WERI-Rb-1 (cell line): ENCODE measurements around the gene AREL1.

Experiments
- DNase-seq: peaks from one replicate; pipeline ENCODE4 v3.0.0-alpha.2; 2020
- H3K27ac ChIP-seq: fragments of 250-450 bp; sonication (Bioruptor Pico); 2 replicates; pipeline ENCODE4 v1.5.1; 2020; ENCODE audit warnings: mild to moderate bottlenecking, moderate library complexity
- H3K27me3 ChIP-seq: fragments of 250-450 bp; sonication (Bioruptor Pico); 2 replicates; pipeline ENCODE4 v1.5.1; 2021; ENCODE audit warnings: mild to moderate bottlenecking, low read depth, moderate library complexity; ENCODE audit not compliant: insufficient read depth, severe bottlenecking
- H3K36me3 ChIP-seq: fragments of 250-450 bp; sonication (Bioruptor Pico); 2 replicates; pipeline ENCODE4 v1.5.1; 2020; ENCODE audit warnings: mild to moderate bottlenecking, moderate library complexity
- H3K4me3 ChIP-seq: 2 replicates; pipeline ENCODE4 v1.5.1; 2011; ENCODE audit warnings: low read depth, mild to moderate bottlenecking, control low read depth, low read length
- H3K9me3 ChIP-seq: fragments of 250-450 bp; sonication (Bioruptor Pico); 2 replicates; pipeline ENCODE4 v1.5.1; 2021; ENCODE audit warnings: mild to moderate bottlenecking, moderate library complexity; ENCODE audit not compliant: severe bottlenecking
- TF ChIP-seq, protein P1 (sequence below): IDR thresholded peaks from 2 replicates; pipeline ENCODE4 v1.5.1; 2011; ENCODE audit warnings: low read depth, mild to moderate bottlenecking, control low read depth, inconsistent platforms, low read length

AREL1 gene

DNA sequence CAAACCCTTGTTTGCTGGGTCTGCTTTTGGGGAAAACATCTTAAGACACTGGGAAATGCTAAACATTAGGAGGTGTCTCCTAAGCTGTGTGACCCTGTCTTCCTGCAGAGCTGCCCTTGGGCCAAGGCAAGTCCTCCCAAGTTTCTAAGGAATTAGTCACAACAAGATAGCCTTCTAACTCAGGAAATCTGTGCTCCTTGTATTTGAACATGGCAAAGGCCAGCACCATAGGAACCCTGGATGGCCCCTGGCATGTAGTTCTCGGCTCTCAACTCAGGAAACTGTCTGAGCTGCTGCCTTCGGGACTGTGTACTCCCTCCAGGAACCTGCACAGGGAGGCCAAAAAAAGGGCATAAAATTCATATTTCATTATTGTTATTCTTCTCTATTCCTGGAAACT, 63.2 kb downstream of the AREL1 start:
- Histone ChIP-seq H3K4me3 (no peak overlapping the region), H3K27me3 (no peaks in the 10 kb centered on the region), H3K9me3 (no peaks in the 10 kb centered on the region), H3K36me3 (no peaks in the 10 kb centered on the region), H3K27ac (no peak overlapping the region)
- DNase-seq: no peak
- TF ChIP-seq, protein P1, sequence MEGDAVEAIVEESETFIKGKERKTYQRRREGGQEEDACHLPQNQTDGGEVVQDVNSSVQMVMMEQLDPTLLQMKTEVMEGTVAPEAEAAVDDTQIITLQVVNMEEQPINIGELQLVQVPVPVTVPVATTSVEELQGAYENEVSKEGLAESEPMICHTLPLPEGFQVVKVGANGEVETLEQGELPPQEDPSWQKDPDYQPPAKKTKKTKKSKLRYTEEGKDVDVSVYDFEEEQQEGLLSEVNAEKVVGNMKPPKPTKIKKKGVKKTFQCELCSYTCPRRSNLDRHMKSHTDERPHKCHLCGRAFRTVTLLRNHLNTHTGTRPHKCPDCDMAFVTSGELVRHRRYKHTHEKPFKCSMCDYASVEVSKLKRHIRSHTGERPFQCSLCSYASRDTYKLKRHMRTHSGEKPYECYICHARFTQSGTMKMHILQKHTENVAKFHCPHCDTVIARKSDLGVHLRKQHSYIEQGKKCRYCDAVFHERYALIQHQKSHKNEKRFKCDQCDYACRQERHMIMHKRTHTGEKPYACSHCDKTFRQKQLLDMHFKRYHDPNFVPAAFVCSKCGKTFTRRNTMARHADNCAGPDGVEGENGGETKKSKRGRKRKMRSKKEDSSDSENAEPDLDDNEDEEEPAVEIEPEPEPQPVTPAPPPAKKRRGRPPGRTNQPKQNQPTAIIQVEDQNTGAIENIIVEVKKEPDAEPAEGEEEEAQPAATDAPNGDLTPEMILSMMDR: no peak

DNA sequence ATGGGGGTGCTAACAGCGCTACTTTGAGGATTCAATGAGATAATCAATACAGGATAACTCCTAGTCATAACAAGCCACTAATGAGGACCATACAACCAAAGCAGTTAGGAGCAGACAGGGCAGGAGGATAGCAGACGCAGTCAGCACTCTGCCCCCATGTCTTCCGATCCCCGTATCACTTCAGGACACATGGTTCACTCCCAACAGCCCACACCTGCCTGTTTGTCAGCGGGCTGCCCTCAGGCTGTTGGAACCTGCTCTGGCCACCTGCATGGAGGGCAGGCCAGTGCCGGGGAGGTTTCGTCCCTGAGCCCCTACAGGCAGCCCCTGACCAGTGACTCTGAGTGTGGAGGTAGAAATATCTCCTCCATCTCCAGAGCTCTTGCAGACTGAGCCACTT, 63.7 kb downstream of the AREL1 start:
- no peak overlapping the region for H3K4me3 ChIP-seq
- H3K27ac ChIP-seq: no peak overlapping the region
- TF ChIP-seq, protein P1: no peak
- no peaks in the 10 kb centered on the region for H3K27me3 ChIP-seq
- no peak for DNase-seq
- no peaks in the 10 kb centered on the region for H3K9me3 ChIP-seq
- no peaks in the 10 kb centered on the region for H3K36me3 ChIP-seq

DNA sequence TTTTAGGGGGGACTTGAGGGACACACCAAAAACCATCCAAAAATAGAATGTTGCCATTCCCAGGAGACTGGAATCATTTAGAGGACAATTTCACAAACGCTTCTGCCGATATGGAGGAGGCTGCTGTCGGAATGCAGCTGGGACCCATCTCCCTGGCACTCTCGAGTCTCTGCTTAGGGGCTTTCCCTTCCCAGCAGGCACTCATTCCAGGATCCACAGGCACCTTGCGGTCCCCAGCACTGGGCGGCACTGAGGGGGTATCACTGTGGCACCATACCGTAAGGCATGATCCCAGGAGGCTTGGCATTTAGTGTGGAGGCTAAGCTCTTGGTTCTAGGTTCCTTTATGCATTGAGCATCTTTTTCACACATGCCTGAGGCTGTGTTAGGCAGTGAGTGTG, 64.3 kb downstream of the AREL1 start:
- TF ChIP-seq, protein P1: no peak
- Histone ChIP-seq H3K4me3 (no peak overlapping the region), H3K9me3 (no peaks in the 10 kb centered on the region), H3K27ac (no peak overlapping the region), H3K36me3 (no peaks in the 10 kb centered on the region), H3K27me3 (no peaks in the 10 kb centered on the region)
- DNase-seq: no peak

DNA sequence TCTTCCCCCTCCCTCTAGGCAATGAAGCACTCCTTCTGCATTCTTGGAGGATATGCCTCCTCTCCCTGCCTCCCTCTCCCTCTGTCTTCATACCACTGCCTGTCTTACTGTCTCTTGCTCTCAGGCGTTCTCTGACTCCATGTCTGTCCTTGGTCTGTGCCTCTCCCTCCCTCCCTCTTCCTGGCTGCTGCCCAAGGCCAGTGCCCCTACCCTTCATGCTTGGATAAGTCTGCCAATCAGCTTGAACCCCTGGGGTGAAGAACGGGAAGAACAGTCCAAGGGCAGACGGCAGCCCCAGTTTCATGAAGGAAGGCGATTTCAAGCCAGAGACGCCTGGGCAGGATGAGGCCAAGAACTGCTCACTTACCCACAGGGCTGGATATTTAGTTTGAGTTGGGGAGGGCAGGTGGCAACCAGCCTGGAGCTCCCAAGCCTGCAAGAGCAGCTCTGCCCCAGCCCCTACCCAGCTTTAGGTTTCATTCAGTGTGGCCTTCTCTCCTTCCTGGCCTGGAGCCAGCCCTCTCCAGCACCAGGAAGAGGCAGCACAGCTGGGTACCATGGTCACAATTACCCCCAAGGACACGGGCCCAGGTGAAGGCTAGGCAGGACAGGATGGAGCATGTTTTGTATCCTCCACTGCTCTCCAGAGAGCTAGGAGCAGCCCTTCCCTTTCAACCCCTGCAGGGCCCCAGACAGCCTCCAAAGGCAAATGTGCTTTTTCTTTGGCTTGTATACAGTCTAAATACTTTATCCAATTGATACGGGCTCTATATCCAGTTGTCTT, 65.0 kb downstream of the AREL1 start:
- Histone ChIP-seq H3K9me3 (no peaks in the 10 kb centered on the region), H3K27me3 (no peaks in the 10 kb centered on the region), H3K4me3 (no peak overlapping the region), H3K27ac (no peak overlapping the region), H3K36me3 (no peaks in the 10 kb centered on the region)
- no peak for DNase-seq
- TF ChIP-seq, protein P1: no peak

DNA sequence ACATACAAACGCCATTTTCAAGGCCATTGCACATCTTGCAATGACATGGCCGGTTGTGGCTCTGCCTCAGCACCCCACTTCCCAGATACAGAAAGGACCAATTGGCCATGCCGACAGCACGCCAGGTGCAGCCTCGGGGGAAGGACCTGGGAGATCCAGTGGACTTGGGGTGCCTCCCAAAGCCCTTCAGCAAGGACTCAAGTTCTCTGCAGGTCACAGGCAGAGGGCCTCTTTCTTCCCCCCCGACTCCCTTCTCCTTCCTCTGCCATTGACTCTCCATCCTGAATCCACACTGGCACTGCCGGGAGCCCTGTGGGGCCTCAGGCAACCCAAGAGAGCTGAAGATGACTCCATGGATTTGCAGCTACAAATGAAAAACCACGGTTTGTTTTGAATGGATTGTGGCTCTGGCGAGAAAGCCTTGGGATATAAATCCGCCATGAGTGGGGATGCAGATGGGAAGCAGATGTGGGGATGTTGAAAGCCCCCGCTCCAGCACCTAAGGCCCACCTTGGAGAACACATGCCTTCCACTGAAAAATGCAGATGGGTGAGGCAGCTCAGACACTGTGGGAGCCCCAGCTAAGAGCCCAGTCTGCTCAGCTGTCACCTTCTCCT, 65.7 kb downstream of the AREL1 start:
- no peak overlapping the region for H3K27ac ChIP-seq
- no peak overlapping the region for H3K4me3 ChIP-seq
- H3K9me3 ChIP-seq: no peaks in the 10 kb centered on the region
- TF ChIP-seq, protein P1: no peak
- DNase-seq: no peak
- H3K36me3 ChIP-seq: no peaks in the 10 kb centered on the region
- no peaks in the 10 kb centered on the region for H3K27me3 ChIP-seq
